K562 (cell line): ENCODE results near the gene C6orf15.

Source experiments
- ATF3 ChIP-seq, 2 experiments: fragments of 450-650 bp in 1 of 2; sonication (generic) in 1 of 2; formaldehyde crosslinking in 1 of 2; IDR thresholded peaks in 1 of 2; conservative IDR thresholded peaks in 1 of 2; 2 replicates each; pipeline versions ENCODE4 v1.6.1 to v1.8.1; 2016 to 2023; ENCODE audit warnings: mild to moderate bottlenecking in 2 of 2, moderate library complexity in 2 of 2, inconsistent platforms in 1 of 2, missing genetic modification reagents in 1 of 2
- CHD2 ChIP-seq: IDR thresholded peaks from 2 replicates; pipeline ENCODE4 v1.6.1; 2011; ENCODE audit warnings: low read depth, low read length
- PTTG1 ChIP-seq: fragments of 450-650 bp; IDR thresholded peaks from 2 replicates; pipeline ENCODE4 v1.6.1; 2016; ENCODE audit warnings: low read depth, mild to moderate bottlenecking, missing genetic modification characterization, missing compliant biosample characterization
- RFX5 ChIP-seq: IDR thresholded peaks from 2 replicates; pipeline ENCODE4 v1.6.1; 2011; ENCODE audit warnings: low read depth, mild to moderate bottlenecking, improper control_type of control experiment, low read length
- SRF ChIP-seq, 2 experiments: fragments of 250-450, 450-650 bp in 1 of 2; sonication (Bioruptor Pico) in 1 of 2; sonication (generic) in 1 of 2; formaldehyde crosslinking; IDR thresholded peaks; 2 replicates each; pipeline versions ENCODE4 v1.5.0 to v1.5.1; 2020 to 2022; ENCODE audit warnings: mild to moderate bottlenecking in 1 of 2, missing genetic modification reagents in 1 of 2

GRCh38 chr6:31152781-31153180, 40.4 kb upstream of the C6orf15 start:
- TF ChIP-seq PTTG1 (no peak), CHD2 (no peak), ATF3 (IDR thresholded peaks at IDR 0.05) (no peak), ATF3 (CRISPR knock-in tag; conservative IDR thresholded peaks at IDR 0.05) (no peak), RFX5 (no peak), SRF (CRISPR knock-in tag; IDR thresholded peaks at IDR 0.05) (no peak)
